HG03039 (cell line): ENCODE measurements around the gene ETV1.

Experiments used
- ATAC-seq: cut with Tn5 transposase; IDR thresholded peaks from one replicate; pipeline ENCODE4 v1.9.1; 2021; ENCODE audit warnings: mild to moderate bottlenecking, moderate library complexity; ENCODE audit not compliant: unreplicated experiment

Gene ETV1

GRCh38 chr7:13989126-13989948, at the start of gene ETV1:
Gene ETV1, minus strand, starts transcription at chr7:13989666. Its CDS starts 614 bp downstream, at chr7:13989052.
- no peak for ATAC-seq

- no peak for ATAC-seq
Observed at GRCh38 chr7:14024406-14024805, 34.9 kb upstream of the ETV1 start.

GRCh38 chr7:14023838-14024237, 34.4 kb upstream of the ETV1 start:
- no peak for ATAC-seq

GRCh38 chr7:14023342-14023741, 33.9 kb upstream of the ETV1 start:
- no peak for ATAC-seq

GRCh38 chr7:14021069-14021468, 31.6 kb upstream of the ETV1 start:
- no peak for ATAC-seq

- ATAC-seq = no peak
Observed at GRCh38 chr7:14020339-14020900, 31.0 kb upstream of the ETV1 start.

GRCh38 chr7:14018751-14019150, 29.3 kb upstream of the ETV1 start:
- no peak for ATAC-seq

- ATAC-seq = no peak
Observed at GRCh38 chr7:14016950-14017349, 27.5 kb upstream of the ETV1 start.

GRCh38 chr7:14013898-14014297, 24.4 kb upstream of the ETV1 start:
- no peak for ATAC-seq

GRCh38 chr7:14009453-14010418, 20.3 kb upstream of the ETV1 start:
- no peak for ATAC-seq

- ATAC-seq = no peak
Observed at GRCh38 chr7:14001139-14001538, 11.7 kb upstream of the ETV1 start.

GRCh38 chr7:14000247-14000646, 10.8 kb upstream of the ETV1 start:
- no peak for ATAC-seq

GRCh38 chr7:13998866-13999265, 9.4 kb upstream of the ETV1 start:
- ATAC-seq = no peak

- no peak for ATAC-seq
Observed at GRCh38 chr7:13992596-13992964, 3.1 kb upstream of the ETV1 start.

GRCh38 chr7:13991791-13992595, 2.5 kb upstream of the ETV1 start:
- no peak for ATAC-seq

- ATAC-seq = peak; percentile 67
Observed at GRCh38 chr7:13990984-13991790, 1.7 kb upstream of the ETV1 start.

- ATAC-seq = peak; percentile 39
Observed at GRCh38 chr7:13990319-13990983, 985 bp upstream of the ETV1 start.

GRCh38 chr7:13989949-13990305, 461 bp upstream of the ETV1 start:
- no peak for ATAC-seq

GRCh38 chr7:13988731-13989125, 738 bp downstream of the ETV1 start:
- no peak for ATAC-seq
